ENCODE results near the gene SLC19A1. TPM values are rescaled to one million over a fixed set of nuclear protein-coding genes. Genes with fewer than 3 reads are reported as not detected.

The SLC19A1 gene
- total and polyA plus RNA-seq, 4 donors: 8.4 to 28.0 (median 13.0) TPM

GRCh38 chr21:45517249-45518065, 24.8 kb downstream of the SLC19A1 start:
- DNase-seq (ENCODE audit: low spot score): no peak
- Histone ChIP-seq H3K4me3 (ENCODE audit: low read depth in 1 of 3, low read length in 3 of 3) (no peak overlapping the region), H3K36me3 (ENCODE audit: control insufficient read depth in 4 of 4, insufficient read depth in 3 of 4, low read depth in 1 of 4, low read length in 3 of 4) (peaks cover 2 to 5% (median 3%) of the 10 kb centered on the region in 4 donors), H3K4me1 (ENCODE audit: control insufficient read depth in 4 of 4, insufficient read depth in 4 of 4, low read length in 3 of 4) (peaks cover 0 to 9% (median 3%) of the 10 kb centered on the region in 4 donors), H3K9me3 (ENCODE audit: control insufficient read depth in 4 of 4, low read length in 3 of 4) (peaks cover 0 to 5% (median 1%) of the 10 kb centered on the region in 4 donors), H3K27ac (ENCODE audit: low read depth in 1 of 2, low read length in 2 of 2) (peak overlapping the region in 1 of 2 donors; percentile 22), H3K27me3 (ENCODE audit: control insufficient read depth in 4 of 4, insufficient read depth in 4 of 4, low read length in 3 of 4) (no peaks in the 10 kb centered on the region), H3K9ac (ENCODE audit: low read depth in 1 of 2, low read length in 2 of 2) (no peak overlapping the region)
- TF ChIP-seq REST (IDR thresholded peaks at IDR 0.05) (no peak), FOXA2 (IDR thresholded peaks at IDR 0.05) (no peak), RAD21 (IDR thresholded peaks at IDR 0.05) (peak in 1 of 2 donors; percentile 34), HNF4A (conservative IDR thresholded peaks at IDR 0.05) (peak; percentile 51 to 72), RXRA (IDR thresholded peaks at IDR 0.05) (peak; percentile 63 to 91), ATF3 (IDR thresholded peaks at IDR 0.05) (peak; percentile 95), NR2F2 (IDR thresholded peaks at IDR 0.05) (no peak), SP1 (IDR thresholded peaks at IDR 0.05) (peak; percentile 51)
- 79% methylated on average over 15 of the region's 15 CpGs for WGBS

- H3K36me3 ChIP-seq (ENCODE audit: control insufficient read depth in 4 of 4, insufficient read depth in 3 of 4, low read depth in 1 of 4, low read length in 3 of 4): peaks cover 0 to 7% (median 2%) of the 10 kb centered on the region in 4 donors
These were observed 25.5 kb downstream of the SLC19A1 start for GRCh38 chr21:45516671-45517151.

More at GRCh38 chr21:45516671-45517151, 25.5 kb downstream of the SLC19A1 start:
- no peak for DNase-seq (ENCODE audit: low spot score)
- no peak overlapping the region for H3K4me3 ChIP-seq (ENCODE audit: low read depth in 1 of 3, low read length in 3 of 3)
- H3K27me3 ChIP-seq (ENCODE audit: control insufficient read depth in 4 of 4, insufficient read depth in 4 of 4, low read length in 3 of 4): no peaks in the 10 kb centered on the region
- WGBS: 90% methylated on average over 14 of the region's 14 CpGs
- no peak overlapping the region for H3K27ac ChIP-seq (ENCODE audit: low read depth in 1 of 2, low read length in 2 of 2)
- H3K9me3 ChIP-seq (ENCODE audit: control insufficient read depth in 4 of 4, low read length in 3 of 4): peaks cover 0 to 5% (median 1%) of the 10 kb centered on the region in 4 donors
- H3K4me1 ChIP-seq (ENCODE audit: control insufficient read depth in 4 of 4, insufficient read depth in 4 of 4, low read length in 3 of 4): peaks cover 0 to 12% (median 5%) of the 10 kb centered on the region in 4 donors
- H3K9ac ChIP-seq (ENCODE audit: low read depth in 1 of 2, low read length in 2 of 2): no peak overlapping the region
- no peak for TF ChIP-seq RAD21 (IDR thresholded peaks at IDR 0.05)
- TF ChIP-seq FOXA1 (IDR thresholded peaks at IDR 0.05): no peak
- no peak for TF ChIP-seq SP1 (IDR thresholded peaks at IDR 0.05)
- TF ChIP-seq HNF4G (IDR thresholded peaks at IDR 0.05): no peak
- TF ChIP-seq REST (IDR thresholded peaks at IDR 0.05): no peak
- no peak for TF ChIP-seq JUND (IDR thresholded peaks at IDR 0.05)
- no peak for TF ChIP-seq YY1 (IDR thresholded peaks at IDR 0.05)
